Ovary (tissue), 3 donors: ENCODE data around the gene ZNF346.

Experiments used
- EP300 ChIP-seq: sonication (generic); formaldehyde crosslinking; IDR thresholded peaks from one replicate; pipeline ENCODE4 v1.6.1; 2017; ENCODE audit warnings: antibody characterized with exemption
- POLR2A ChIP-seq: fragments of 450-650 bp; IDR thresholded peaks from one replicate; pipeline ENCODE4 v1.6.1; 2017; ENCODE audit warnings: antibody characterized with exemption, mild to moderate bottlenecking, moderate library complexity
- TF ChIP-seq, protein P1 (sequence below), 3 donors: fragments of 450-650 bp in 2 of 3; fragments of 200-600 bp in 1 of 3; IDR thresholded peaks; one replicate each; pipeline versions ENCODE4 v1.5.1 to v1.8.0; 2016 to 2022; ENCODE audit warnings: antibody characterized with exemption in 3 of 3, mild to moderate bottlenecking in 1 of 3
- donor health status: DM: no; HTN: no; CAD: no.

DNA sequence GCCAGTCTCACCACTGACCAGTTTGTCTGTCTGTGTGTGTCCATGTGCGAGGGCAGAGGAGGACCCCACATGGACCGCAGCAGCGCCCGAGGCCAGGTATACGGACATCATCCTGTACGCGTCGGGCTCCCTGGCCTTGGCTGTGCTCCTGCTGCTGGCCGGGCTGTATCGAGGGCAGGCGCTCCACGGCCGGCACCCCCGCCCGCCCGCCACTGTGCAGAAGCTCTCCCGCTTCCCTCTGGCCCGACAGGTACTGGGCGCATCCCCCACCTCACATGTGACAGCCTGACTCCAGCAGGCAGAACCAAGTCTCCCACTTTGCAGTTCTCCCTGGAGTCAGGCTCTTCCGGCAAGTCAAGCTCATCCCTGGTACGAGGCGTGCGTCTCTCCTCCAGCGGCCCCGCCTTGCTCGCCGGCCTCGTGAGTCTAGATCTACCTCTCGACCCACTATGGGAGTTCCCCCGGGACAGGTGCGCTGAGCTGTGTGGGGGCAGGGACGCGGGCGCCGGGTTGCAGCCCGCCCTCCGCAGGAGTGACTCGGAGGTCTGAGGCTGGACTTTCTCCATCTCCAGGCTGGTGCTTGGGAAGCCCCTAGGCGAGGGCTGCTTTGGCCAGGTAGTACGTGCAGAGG is 70.7 kb downstream of the ZNF346 start:
- TF ChIP-seq, protein P1, sequence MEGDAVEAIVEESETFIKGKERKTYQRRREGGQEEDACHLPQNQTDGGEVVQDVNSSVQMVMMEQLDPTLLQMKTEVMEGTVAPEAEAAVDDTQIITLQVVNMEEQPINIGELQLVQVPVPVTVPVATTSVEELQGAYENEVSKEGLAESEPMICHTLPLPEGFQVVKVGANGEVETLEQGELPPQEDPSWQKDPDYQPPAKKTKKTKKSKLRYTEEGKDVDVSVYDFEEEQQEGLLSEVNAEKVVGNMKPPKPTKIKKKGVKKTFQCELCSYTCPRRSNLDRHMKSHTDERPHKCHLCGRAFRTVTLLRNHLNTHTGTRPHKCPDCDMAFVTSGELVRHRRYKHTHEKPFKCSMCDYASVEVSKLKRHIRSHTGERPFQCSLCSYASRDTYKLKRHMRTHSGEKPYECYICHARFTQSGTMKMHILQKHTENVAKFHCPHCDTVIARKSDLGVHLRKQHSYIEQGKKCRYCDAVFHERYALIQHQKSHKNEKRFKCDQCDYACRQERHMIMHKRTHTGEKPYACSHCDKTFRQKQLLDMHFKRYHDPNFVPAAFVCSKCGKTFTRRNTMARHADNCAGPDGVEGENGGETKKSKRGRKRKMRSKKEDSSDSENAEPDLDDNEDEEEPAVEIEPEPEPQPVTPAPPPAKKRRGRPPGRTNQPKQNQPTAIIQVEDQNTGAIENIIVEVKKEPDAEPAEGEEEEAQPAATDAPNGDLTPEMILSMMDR (IDR thresholded peaks at IDR 0.05) = no peak
- TF ChIP-seq EP300 (no peak), POLR2A (no peak)
